Thoracic aorta (tissue), 2 donors: ENCODE results near the gene FRYL. TPM values are rescaled to one million over a fixed set of nuclear protein-coding genes. Genes with fewer than 3 reads are reported as not detected.

Source experiments
- ATAC-seq: fragments of 150-250 bp; one replicate; pipeline ENCODE4 v1.8.0; 2017; ENCODE audit warnings: low read depth; ENCODE audit not compliant: insufficient number of reproducible peaks, low FRiP score
- DNase-seq: peaks from one replicate; pipeline ENCODE4 v3.0.0-alpha.2; 2020; ENCODE audit warnings: low spot score
- H3K27ac ChIP-seq, 2 donors: fragments of 200-600 bp; sonication (generic); 1 replicate in 1 of 2; 2 replicates in 1 of 2; pipeline ENCODE4 v1.5.1; 2016; ENCODE audit warnings: mild to moderate bottlenecking in 2 of 2, moderate library complexity in 2 of 2
- H3K27me3 ChIP-seq: fragments of 200-600 bp; sonication (generic); replicated peaks from 2 replicates; pipeline ENCODE4 v1.6.0; 2016; ENCODE audit warnings: mild to moderate bottlenecking; ENCODE audit not compliant: insufficient read depth
- H3K36me3 ChIP-seq: fragments of 200-600 bp; sonication (generic); one replicate; pipeline ENCODE4 v1.5.1; 2016
- H3K4me1 ChIP-seq, 2 donors: fragments of 200-600 bp; sonication (generic); 1 replicate in 1 of 2; 2 replicates in 1 of 2; pipeline versions ENCODE4 v1.5.1 to v1.6.0; 2016; ENCODE audit warnings: low read depth in 2 of 2, mild to moderate bottlenecking in 1 of 2; ENCODE audit not compliant: control insufficient read depth in 1 of 2
- H3K4me3 ChIP-seq: fragments of 200-600 bp; sonication (generic); 2 replicates; pipeline ENCODE4 v1.5.1; 2016; ENCODE audit warnings: mild to moderate bottlenecking
- H3K9me3 ChIP-seq: fragments of 200-600 bp; sonication (generic); 2 replicates; pipeline ENCODE4 v1.5.1; 2016
- total RNA-seq, 2 donors: library from RNA; depleted of rRNA; stranded (reverse); fragments of >200 nt; gene quantifications; one replicate each; pipeline versions ENCODE4 v1.1.0 to v1.2.3, GENCODE V29; 2016
- TF ChIP-seq, protein P1 (sequence below): fragments of 200-600 bp; sonication (generic); IDR thresholded peaks from one replicate; pipeline ENCODE4 v1.5.1; 2019; ENCODE audit warnings: antibody characterized with exemption

Gene FRYL
- total RNA-seq, 2 donors from 2014 or later: 108 to 155 TPM

DNA sequence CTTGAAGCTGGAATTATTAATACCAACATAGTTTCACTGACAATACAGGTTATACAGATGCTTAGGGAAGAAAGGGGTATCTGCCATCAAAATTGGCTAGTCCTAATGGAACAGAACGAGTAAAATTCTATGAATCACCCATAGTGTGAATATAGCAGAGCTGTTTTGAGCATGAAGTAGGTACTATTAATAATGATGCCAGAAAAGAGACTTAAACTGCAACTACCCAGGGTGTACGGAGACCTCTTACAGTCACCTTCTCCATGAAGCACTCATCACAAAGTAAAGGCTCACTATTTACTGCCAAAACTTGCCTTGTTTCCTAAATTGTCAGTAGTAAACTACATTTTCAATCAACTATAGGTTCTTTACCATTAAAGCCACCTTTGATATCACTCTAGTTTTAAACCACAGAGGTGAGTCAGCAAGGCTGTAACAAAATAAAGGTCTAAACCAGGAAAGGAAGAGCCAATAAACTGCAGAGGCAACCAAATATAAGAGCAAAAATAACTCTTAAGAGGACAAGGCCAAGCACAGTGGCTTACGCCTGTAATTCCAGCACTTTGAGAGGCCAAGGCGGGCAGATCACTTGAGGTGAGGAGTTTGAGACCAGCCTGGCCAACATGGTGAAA, 114.4 kb downstream of the FRYL start:
- TF ChIP-seq, protein P1, sequence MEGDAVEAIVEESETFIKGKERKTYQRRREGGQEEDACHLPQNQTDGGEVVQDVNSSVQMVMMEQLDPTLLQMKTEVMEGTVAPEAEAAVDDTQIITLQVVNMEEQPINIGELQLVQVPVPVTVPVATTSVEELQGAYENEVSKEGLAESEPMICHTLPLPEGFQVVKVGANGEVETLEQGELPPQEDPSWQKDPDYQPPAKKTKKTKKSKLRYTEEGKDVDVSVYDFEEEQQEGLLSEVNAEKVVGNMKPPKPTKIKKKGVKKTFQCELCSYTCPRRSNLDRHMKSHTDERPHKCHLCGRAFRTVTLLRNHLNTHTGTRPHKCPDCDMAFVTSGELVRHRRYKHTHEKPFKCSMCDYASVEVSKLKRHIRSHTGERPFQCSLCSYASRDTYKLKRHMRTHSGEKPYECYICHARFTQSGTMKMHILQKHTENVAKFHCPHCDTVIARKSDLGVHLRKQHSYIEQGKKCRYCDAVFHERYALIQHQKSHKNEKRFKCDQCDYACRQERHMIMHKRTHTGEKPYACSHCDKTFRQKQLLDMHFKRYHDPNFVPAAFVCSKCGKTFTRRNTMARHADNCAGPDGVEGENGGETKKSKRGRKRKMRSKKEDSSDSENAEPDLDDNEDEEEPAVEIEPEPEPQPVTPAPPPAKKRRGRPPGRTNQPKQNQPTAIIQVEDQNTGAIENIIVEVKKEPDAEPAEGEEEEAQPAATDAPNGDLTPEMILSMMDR: no peak
- peak; percentile 45 for ATAC-seq

DNA sequence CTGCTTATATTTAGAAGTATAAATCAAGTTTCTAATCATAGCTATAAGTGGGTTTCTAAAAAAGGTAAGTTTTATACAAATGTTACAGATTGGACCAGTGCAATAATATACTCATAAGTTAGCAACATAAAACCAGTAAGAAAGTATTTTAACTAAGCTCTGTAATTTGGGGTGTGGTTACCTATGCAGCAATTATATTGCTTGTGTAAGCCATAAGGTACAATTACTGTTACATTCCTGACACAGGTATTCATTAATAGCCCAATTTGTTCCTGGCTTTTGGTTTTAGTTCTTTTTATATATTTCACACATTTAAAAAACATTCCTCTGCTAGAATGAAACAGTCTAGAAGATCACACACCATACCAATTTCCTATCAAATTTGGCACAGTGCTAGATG, 115.1 kb downstream of the FRYL start:
- ATAC-seq (no peak), DNase-seq (no peak)
- H3K36me3 ChIP-seq: no peaks in the 10 kb centered on the region
- H3K4me3 ChIP-seq: no peak overlapping the region
- peaks cover 7% of the 10 kb centered on the region for H3K9me3 ChIP-seq
- TF ChIP-seq, protein P1: no peak
- H3K27me3 ChIP-seq: no peaks in the 10 kb centered on the region
- H3K4me1 ChIP-seq: peaks cover 27 to 52% of the 10 kb centered on the region in 2 donors
- peak overlapping the region in 1 of 2 donors; percentile 15 for H3K27ac ChIP-seq

More for the DNA sequence above, 114.4 kb downstream of the FRYL start:
- Histone ChIP-seq H3K27ac (peak overlapping the region in 1 of 2 donors; percentile 56), H3K27me3 (no peaks in the 10 kb centered on the region), H3K9me3 (peaks cover 7% of the 10 kb centered on the region), H3K36me3 (no peaks in the 10 kb centered on the region), H3K4me1 (peaks cover 27 to 52% of the 10 kb centered on the region in 2 donors), H3K4me3 (peak overlapping the region; percentile 9)
- no peak for DNase-seq

DNA sequence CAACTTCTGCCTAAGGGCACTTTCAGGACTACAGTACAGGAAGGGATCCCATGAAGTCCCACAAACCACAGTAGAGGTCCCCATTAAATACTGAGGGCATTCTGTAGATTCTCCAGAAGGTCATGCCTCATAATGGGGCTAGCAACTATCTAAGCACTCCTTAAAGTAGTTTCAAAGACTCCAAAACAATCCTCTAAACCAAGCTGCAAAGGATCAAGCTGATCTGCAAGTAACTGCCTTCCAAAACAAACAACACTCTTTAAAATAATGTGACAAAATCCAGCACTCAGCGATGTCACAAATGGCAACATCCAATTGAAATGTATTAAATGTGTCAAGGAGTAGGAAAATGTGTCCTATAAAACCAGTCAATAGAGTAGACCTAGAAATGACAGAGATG, 118.7 kb downstream of the FRYL start:
- no peak overlapping the region for H3K4me3 ChIP-seq
- H3K9me3 ChIP-seq: peaks cover 7% of the 10 kb centered on the region
- no peaks in the 10 kb centered on the region for H3K27me3 ChIP-seq
- no peaks in the 10 kb centered on the region for H3K36me3 ChIP-seq
- DNase-seq (no peak), ATAC-seq (no peak)
- TF ChIP-seq, protein P1: no peak
- peaks cover 18 to 27% of the 10 kb centered on the region in 2 donors for H3K4me1 ChIP-seq
- H3K27ac ChIP-seq: no peak overlapping the region

DNA sequence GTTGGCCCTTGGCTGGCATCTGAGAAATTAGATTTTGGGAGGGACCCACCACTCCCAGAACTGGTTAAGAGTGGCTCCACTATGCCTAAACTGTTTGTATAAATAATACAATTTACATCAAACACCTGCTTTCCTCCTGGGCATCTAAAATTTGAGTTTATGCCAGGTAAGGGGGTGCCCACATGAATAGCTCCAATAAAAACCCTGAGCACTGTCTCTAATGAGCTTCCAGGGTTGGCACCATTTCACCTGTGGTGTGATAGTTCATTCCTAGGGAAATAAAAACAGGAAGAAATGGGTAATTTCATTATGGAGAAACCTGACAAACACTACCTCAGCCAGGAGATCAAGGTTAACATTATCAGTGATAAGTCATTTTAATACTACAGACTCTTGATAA, 119.7 kb downstream of the FRYL start:
- Histone ChIP-seq H3K27me3 (no peaks in the 10 kb centered on the region), H3K36me3 (no peaks in the 10 kb centered on the region), H3K4me1 (peaks cover 10 to 20% of the 10 kb centered on the region in 2 donors), H3K27ac (no peak overlapping the region), H3K9me3 (peaks cover 7% of the 10 kb centered on the region), H3K4me3 (no peak overlapping the region)
- ATAC-seq: no peak
- TF ChIP-seq, protein P1: no peak
- no peak for DNase-seq

DNA sequence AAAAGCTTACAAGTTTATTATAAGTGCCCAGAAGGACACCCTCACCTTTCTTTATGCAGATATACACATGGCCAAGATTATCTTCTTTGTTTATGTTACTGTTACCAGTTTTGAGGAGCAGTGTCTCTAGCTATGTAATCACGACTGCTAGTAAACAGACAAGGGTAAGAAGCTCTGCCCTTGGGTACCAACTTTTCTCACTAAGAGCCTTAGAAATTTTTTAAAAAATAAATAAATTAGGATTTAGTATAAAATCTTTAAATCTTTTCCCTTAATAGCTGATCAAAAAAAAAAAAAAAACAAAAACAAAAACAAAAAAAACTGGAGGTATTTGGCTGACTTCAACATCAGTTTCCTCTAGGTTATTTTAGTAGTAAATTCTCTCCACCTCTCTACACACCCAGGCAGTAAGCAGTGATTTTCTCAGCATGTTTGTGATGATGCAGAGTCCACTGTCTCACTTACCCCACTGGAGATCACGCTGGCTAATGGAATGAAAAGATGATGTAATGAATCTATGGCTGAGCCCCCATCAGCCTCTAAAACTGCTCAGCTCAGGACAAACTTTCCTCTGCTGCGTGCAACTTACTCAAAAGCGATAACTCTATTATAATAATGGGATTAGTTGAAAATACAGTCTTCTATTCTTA, 125.9 kb downstream of the FRYL start:
- no peaks in the 10 kb centered on the region for H3K36me3 ChIP-seq
- H3K27ac ChIP-seq: no peak overlapping the region
- TF ChIP-seq, protein P1: no peak
- no peaks in the 10 kb centered on the region for H3K27me3 ChIP-seq
- no peaks in the 10 kb centered on the region for H3K9me3 ChIP-seq
- DNase-seq: no peak
- H3K4me1 ChIP-seq: peaks cover 20 to 54% of the 10 kb centered on the region in 2 donors
- peak overlapping the region; percentile 55 for H3K4me3 ChIP-seq
- ATAC-seq: no peak
